Caki2 (cell line): Measurements from ENCODE around the gene SLC12A2. TPM values are rescaled to one million over a fixed set of nuclear protein-coding genes. Genes with fewer than 3 reads are reported as not detected.

Experiments used
- DNase-seq: peaks from one replicate; pipeline ENCODE4 v3.0.0-alpha.2; 2015; ENCODE audit warnings: low read depth
- in situ Hi-C: cut with HindIII; loops from 2 replicates; pipeline ENCODE4 v1.10.0; 2016; ENCODE audit warnings: low sequenced_read_pairs, low pct_unique_long_range_greater_than_20kb, mixed read lengths
- total RNA-seq: library from RNA; depleted of rRNA; stranded (reverse); fragments of >200 nt; shearing (Covaris generic); gene quantifications from 2 replicates; pipeline ENCODE4 v1.2.3, GENCODE V29; 2014; ENCODE audit warnings: low replicate concordance

SLC12A2 gene
- total RNA-seq, 1 experiment from 2014 or later, result 5.1 TPM

DNA sequence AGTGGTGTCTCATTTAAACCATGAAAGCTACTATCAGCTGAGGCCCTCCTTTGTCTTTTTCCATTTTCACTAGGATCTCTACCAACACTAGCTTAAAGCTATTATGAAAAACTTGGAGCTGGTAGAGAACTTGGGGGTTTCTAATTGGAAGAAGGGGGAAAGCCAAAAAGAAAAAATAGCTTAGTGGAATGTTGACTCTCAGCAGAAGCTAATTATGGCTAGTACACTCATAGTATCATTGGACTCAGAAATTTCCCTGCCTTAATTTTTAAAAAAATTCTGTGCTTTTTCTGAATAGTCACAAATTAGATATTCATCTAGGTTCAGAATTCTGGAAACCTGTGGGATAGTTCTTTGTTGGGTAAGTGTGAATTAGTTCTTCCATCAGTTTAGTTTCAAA lies 8.0 kb downstream of the SLC12A2 start:
- in situ Hi-C loops, result no loop called here

GRCh38 chr5:128092144-128092543 lies 8.6 kb downstream of the SLC12A2 start:
- no peak for DNase-seq
- in situ Hi-C loops, result no loop called here

More for the DNA sequence above, 8.0 kb downstream of the SLC12A2 start:
- no peak for DNase-seq

DNA sequence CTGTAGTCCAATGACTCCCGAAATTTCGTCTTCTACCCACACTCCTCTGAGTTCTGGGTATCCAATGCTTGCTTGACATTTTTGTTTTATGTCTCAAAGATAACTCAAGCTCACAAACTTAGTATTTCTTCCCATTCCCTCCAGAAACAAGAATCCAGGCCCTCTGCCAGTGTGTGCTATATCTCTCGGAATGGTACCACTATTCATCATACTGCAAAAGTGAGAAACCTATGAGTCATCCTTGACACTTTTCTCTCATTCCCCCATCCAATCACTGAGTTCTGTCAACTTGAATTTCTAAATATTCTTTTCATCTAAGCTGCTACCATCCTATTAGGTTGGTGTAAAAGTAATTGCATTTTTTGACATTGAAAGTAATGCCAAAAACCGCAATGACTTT lies 9.8 kb downstream of the SLC12A2 start:
- in situ Hi-C loops, result no loop called here

GRCh38 chr5:128097224-128097623 lies 13.7 kb downstream of the SLC12A2 start:
- in situ Hi-C loops, result no loop called here

More for the DNA sequence above, 9.8 kb downstream of the SLC12A2 start:
- no peak for DNase-seq

DNA sequence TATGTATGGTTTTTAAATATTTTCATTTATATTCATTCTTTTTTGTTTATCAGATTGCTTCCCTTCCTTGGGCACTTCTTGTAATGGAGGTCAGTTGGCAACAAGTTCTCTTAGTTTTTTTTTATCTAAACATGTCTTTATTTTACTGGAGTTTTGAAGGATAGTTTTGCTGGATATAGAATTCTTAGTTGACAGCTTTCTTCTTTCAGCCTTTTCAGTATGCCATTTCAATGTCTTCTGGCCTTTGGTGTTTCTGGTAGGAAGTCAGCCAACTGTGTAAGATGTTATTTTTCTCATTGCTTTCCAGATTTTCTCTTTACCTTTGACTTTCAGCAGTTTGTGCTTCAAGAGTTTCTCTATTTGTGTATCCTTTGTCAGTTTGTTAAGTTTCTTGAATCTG lies 14.2 kb downstream of the SLC12A2 start:
- no peak for DNase-seq
- in situ Hi-C loops, result no loop called here

More at GRCh38 chr5:128097224-128097623, 13.7 kb downstream of the SLC12A2 start:
- no peak for DNase-seq

- in situ Hi-C loops, result no loop called here
- no peak for DNase-seq
These were observed 16.4 kb downstream of the SLC12A2 start for GRCh38 chr5:128099944-128100343.

DNA sequence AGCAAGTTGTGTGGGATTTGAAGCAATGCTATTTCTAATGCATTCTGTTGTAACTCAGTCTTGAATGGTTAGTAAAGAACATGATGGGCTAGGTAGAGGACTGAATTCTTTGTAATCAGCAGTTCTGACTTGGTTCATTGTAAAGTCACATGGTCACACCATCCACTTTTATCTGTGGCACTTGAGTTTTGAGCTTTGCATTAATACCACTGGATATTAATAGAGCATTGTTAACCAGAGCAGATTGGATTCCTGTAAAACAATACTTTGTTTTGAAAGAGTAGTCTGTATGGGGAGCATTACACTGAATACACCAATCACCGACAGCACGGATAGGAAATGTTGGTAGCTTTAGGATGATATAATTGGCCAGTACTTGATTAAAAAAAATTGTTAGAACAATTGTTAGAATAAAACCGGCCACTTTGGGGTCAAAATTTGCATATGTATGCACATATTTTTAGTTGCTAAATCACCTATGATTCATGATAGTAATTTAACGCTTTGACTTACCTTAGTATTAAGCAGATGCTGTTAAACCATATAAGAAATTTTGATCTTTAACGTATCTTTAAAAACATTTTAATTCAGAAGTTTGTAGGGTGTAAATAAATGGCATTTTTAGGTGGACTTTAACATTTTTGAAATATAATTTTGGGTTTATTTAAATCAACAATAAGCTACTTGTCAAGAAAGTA lies 17.4 kb downstream of the SLC12A2 start:
- no peak for DNase-seq
- in situ Hi-C loops, result no loop called here

DNA sequence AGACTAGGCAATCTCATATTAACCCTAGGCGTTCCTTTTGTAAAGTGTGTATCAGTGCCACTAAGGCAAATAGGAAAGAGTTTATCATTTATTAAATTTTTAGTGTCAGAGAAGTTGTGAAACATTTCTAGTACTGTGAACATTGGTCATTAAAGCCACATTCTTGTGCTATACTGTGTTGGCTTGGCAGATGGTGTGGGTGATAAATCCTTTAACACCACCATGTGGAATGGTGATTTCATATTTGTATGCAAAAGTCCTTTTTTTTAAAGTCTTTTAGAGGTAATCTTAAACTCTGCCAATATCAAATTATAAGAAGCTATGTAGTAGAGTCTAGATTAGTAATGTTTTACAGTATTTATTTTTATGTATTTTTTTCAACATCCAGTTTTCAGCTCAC lies 18.1 kb downstream of the SLC12A2 start:
- in situ Hi-C loops, result no loop called here
- DNase-seq, result no peak

DNA sequence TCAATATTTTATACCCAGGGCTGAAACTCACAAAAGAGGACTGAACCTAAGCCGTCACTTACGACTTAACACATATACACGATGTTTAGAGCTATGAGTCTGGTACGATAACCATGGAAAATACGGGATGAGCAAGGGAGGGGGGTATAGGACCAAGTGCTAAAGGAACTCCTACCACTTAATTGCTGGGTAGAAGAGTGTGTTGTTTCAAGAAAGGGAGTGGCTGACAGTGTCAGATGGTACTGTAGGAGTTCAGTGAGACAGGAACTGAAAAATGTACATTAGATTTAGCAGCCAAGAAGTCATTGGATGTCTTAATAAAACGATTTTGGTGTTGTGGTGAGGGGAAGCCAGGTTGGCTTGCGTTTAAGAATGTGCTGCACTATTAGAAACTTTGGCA lies 21.6 kb downstream of the SLC12A2 start:
- in situ Hi-C loops, result no loop called here
- DNase-seq, result no peak

DNA sequence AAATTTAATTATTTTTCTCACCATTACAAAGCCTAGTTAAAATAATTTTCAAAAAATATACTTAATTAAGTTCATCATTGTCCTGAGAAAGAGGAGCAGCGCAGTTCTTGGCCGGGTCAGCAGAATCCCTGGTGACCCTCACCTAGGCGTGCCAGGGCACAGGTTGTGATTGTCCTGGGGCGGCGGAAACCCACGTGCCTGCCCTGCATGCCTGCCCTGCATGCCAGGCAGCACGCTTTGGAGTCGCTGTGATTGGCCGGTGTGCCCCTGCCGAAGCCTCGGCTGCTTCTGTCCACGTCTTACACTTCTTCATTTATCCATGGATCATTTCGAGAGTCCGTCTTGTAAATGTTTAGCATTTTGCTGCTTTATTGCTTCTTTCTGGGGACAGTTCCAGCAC lies 25.6 kb downstream of the SLC12A2 start:
- no peak for DNase-seq
- in situ Hi-C loops, result no loop called here

DNA sequence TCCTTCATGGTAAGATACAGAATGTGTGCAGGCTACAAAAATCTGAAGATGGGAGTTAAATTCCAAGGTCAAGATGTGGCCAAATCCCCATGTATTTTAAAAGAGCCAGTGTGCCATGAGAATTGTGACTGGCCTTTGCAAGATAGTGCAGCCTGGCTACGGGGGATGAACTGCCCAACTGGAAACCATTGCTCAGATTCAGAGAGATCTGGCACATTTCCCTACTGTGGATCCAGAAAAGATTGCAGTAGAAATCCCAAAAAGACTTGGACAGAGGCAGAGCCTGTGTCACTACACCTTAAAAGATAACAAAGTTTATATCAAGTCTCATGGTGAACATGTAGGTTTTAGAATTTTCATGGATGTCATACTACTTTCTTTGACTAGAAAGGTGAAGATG lies 26.2 kb downstream of the SLC12A2 start:
- in situ Hi-C loops, result no loop called here

GRCh38 chr5:128111818-128112448 lies 28.4 kb downstream of the SLC12A2 start:
- in situ Hi-C loops, result no loop called here
- peak; percentile 10 for DNase-seq

More for the DNA sequence above, 26.2 kb downstream of the SLC12A2 start:
- no peak for DNase-seq

DNA sequence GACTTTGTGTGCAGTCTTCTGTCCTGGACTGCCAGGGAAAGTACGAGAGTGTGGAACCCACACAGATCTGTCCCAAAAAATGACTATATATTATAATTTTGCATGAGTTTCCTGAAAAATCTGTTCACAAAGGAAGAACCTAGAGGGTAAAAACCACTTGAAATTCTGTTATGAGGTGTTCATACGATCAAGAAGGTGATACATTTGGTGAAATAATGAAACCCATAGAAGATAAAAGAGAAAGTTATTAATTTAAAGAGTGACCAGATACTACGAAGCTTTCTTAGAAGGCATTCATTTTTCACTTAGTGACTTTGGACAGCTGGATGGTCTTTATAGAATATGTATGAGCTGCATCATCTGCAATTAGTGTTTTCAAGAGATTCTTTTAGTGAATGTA lies 32.9 kb downstream of the SLC12A2 start:
- in situ Hi-C loops, result no loop called here

GRCh38 chr5:128118214-128118613 lies 34.6 kb downstream of the SLC12A2 start:
- DNase-seq, result no peak
- in situ Hi-C loops, result no loop called here

More for the DNA sequence above, 32.9 kb downstream of the SLC12A2 start:
- DNase-seq, result no peak

GRCh38 chr5:128121651-128122050 lies 38.1 kb downstream of the SLC12A2 start:
- in situ Hi-C loops, result no loop called here
- no peak for DNase-seq

DNA sequence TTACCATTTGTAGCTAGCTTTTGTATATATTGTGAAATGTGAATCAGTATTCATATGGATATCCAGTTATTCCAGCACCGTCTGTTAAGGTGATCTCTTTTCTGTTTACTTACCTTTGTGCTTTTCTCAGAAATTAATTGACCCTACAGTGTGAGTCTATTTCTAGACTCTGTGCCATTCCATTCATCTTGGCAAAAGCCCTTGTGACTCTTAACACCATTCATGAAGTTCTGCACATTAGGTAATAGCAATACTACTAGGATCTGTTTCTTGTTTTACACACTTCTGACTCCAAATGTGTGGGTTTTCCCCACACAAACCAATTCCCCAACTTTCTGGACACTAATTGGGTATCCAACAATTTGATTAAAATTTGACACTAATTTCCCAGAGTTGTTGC lies 40.4 kb downstream of the SLC12A2 start:
- in situ Hi-C loops, result no loop called here
- no peak for DNase-seq

DNA sequence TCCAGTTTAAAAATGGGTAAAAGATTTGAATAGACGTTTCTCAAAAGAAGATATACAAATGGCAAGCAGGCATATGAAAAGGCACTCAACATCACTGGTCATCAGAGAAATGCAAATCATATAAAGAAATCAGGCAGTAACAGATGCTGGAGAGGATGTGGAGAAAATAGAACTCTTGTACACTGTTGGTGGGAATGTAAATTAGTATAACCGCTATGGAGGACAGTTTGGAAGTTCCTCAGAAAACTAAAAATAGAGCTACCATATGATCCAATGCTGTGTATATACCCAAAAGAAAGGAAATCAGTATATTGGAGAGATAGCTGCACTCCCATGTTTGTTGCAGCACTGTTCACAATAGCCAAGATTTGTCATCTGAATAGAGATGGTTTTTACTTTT lies 42.7 kb downstream of the SLC12A2 start:
- in situ Hi-C loops, result no loop called here
- DNase-seq, result no peak

GRCh38 chr5:128132499-128132898 lies 48.9 kb downstream of the SLC12A2 start:
- in situ Hi-C loops, result no loop called here
- DNase-seq, result no peak

DNA sequence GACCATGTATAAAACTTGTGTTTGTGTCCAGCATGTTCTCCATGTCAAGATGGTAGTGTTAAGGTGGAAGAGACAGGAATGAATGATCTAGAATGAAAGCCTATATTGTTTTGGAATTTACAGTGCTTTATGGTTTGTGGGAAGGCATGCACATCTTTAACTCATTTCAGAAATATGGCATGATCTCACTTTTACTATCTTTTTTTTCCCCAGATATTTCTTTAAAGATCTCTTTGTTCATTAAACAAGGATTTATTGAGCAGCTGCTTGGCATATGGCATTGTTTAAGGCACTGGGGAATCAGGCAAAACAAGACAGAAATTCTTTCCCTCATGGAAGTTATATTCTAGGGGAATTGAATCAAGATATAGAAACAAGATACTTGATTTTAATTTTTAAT lies 51.7 kb downstream of the SLC12A2 start:
- no peak for DNase-seq
- in situ Hi-C loops, result no loop called here

- in situ Hi-C loops, result no loop called here
- DNase-seq, result no peak
These were observed 60.3 kb downstream of the SLC12A2 start for GRCh38 chr5:128143911-128144310.
